Dedifferentiated amniotic fluid mesenchymal stem cell (primary cell): ENCODE measurements around the gene DDX24.
A peak's percentile ranks its signal among the peaks of the same experiment; 100 is the strongest.

Source experiments
- DNase-seq: peaks from one replicate; pipeline ENCODE4 v3.0.0-alpha.2; 2016; ENCODE audit errors: extremely low spot score

Gene DDX24, protein sequence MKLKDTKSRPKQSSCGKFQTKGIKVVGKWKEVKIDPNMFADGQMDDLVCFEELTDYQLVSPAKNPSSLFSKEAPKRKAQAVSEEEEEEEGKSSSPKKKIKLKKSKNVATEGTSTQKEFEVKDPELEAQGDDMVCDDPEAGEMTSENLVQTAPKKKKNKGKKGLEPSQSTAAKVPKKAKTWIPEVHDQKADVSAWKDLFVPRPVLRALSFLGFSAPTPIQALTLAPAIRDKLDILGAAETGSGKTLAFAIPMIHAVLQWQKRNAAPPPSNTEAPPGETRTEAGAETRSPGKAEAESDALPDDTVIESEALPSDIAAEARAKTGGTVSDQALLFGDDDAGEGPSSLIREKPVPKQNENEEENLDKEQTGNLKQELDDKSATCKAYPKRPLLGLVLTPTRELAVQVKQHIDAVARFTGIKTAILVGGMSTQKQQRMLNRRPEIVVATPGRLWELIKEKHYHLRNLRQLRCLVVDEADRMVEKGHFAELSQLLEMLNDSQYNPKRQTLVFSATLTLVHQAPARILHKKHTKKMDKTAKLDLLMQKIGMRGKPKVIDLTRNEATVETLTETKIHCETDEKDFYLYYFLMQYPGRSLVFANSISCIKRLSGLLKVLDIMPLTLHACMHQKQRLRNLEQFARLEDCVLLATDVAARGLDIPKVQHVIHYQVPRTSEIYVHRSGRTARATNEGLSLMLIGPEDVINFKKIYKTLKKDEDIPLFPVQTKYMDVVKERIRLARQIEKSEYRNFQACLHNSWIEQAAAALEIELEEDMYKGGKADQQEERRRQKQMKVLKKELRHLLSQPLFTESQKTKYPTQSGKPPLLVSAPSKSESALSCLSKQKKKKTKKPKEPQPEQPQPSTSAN

DNA sequence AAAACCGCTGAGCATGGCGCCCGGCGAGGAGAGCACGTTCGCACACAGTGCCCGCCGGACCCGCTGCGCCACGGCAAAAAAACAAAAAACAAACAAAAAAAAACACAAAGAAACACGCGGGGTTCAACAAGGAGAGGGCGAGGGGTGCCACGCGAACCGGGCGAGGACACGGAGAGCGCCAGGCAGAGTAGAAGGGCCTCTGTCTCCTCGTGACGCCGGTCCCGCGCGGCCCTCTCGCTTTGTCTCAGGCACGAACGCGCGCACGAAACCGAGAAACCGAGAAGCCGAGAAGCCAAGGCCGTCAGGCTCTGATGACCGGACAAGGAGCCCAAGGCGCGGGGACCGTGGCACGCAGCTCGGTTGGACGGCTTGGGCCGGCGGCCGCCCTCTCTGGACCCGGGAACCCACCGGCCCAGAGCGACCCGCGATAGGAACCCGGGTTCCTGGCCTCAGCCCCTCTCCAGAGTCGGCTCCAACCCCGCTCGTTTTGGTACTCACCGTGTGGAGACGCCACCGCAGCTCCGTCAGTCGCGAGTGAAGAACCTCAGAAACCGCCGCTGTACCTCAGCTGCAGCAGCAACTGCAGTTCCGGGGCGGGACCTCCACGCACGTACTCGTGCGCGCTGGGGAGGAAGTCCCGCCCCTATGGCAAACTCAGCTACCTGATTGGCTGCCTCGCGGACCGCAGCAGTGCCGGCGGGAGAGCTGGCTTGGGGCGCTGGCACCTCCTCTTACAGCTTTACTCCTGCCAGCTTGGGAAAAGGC, at the start of gene DDX24, which contains the start of gene IFI27L1:
TSS of gene DDX24 (minus strand) at position 582 of the 765 bp plus-strand sequence. CDS start 1,460 bp downstream, outside the sequence.
TSS of gene IFI27L1 (plus strand) at position 690 of the 765 bp plus-strand sequence. CDS start 15,628 bp downstream, outside the sequence.
- peak; percentile 94 for DNase-seq

DNA sequence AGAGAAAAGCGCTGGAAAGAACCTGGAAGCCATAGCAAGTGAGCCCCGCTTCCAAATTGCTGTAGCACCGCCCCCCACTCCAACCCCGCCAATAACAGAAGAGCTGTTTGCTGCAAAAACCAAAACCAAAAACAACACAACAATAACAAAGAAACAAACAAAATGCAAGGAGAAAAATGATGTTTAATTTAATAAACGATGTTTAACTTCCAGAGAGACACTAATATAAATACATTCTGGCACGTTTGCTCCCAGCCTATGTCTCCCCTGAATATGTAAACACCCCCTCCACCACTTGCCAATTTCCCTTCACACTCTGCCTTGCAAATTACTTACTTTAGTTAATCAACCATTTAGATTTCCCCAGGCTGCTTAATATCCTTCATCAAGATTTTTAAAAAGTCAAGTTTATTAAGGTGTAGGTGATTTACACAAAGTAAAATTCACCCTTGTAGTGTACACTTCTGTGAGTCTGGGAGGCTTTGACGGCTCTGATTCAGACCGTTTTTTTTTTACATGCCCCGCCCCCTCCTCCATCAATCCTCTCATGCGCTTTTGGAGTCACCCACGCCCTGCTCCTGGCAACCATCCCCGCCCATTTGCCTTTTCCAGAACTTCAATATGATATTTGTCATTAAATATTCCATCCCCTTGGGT, 48.9 kb upstream of the DDX24 start:
- peak; percentile 64 for DNase-seq

DNA sequence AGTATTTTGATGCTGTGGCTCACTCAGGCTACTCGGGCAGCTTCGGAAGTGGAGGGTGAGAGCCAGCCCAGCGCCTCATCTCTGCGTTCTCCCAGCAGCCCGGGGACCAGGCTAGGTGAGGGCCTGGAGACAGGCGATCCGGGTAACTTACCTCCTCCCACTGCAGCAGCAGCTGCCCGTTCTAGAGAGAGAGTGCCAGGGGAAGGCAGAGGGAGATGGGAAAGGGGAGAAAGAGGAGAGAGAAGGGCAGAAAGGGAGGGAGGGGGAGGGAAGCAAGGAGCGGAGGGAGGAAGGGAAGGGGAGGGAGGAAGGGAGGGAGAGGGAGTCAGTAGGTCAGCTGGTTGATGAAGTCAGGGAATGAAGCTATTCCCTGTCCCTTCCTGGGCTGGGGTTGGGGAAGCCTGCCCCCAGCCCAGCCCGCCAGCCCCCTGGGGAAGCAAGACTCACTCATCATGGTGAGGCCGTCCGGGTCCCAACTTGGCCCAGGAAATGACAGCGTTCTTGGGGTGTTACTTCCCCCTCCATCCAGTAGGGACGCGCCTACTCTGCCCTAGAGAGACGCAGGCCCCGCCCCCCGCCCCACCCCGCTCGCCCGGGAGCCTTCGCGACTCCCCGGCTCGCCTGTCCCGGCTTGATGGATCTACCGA, 48.2 kb upstream of the DDX24 start, which contains the start of gene IFI27L2:
TSS of gene IFI27L2 (minus strand) at position 494 of the 647 bp plus-strand sequence. CDS start at position 454, 40 bp downstream.
- DNase-seq: peak; percentile 56

DNA sequence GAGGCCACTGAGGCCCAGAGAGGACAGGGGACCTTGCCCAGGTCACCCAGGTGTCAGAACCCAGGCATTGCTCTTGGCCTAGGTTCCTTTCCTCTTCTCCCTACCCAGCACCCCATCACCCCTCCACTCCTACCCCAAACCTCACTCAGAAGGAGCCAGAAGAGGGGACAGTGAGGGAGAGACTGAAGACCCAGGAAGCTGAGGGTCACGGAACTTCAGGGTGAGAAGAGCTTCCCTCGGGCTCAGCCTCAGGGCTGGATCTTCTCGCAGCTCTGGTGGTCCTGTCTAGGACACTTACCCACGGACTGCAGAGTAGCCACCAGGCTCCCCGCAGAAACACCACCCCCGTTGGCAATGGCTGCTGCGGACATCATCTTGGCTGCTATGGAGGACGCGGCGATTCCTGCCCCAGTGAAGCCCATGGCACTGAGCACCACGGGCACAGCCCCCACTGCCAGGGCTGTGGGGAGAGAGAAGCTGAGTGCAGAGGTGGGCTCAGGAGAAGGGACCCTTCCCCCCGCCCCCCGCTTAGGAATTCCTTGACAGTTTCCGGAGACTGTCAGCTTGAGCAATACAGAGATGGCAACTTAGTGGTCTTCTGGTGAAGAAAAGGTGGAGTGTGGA, 47.3 kb upstream of the DDX24 start:
- DNase-seq: no peak

DNA sequence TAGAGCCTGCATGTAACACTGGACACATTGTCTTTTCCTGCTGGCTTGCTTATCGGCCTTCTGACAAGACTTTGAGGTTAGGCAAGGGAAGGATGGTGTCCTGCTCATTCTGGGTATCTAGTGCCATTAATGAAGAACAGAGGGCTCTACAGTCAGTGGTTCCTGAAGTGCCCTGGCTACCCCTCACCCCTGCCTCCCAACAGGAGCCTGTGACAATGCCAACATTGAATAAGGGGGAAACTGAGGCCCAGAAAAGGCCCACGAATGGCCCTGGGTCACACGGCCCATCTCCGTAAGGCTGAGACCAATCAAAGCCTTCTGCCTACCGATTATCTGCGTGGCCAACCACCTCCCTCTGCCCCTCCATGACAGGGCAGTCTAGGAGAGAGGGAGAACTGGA, 46.3 kb upstream of the DDX24 start:
- DNase-seq: no peak

DNA sequence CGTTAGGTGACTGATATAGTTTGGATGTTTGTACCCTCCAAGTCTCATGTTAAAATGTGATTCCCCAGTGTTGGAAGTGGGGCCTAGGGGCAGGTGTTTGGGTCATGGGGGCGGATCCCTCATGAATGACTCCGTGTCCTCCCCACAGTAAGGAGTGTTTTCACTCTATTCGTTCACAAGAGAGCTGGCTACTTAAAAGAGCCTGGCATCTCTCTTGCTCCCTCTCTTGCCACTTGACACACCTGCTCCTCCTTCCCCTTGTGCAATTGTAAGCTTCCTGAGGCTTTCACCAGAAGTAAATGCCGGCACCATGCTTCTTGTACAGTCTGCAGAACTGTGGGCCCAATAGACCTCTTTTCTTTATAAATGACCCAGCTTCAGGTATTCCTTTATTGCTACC, 45.8 kb upstream of the DDX24 start:
- DNase-seq: no peak

DNA sequence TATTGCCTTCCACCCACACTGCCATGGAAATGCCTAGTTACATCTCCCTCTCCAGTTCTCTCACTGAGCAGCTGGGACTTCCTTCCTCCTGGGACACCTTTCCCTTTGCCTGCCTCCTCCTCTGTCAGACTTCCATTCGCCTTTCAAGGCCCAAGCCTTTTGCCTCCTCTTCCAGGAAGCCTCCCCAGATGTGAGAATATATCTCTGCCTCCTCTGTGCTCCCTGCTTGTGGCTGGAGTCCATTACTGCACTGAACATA, 45.3 kb upstream of the DDX24 start:
- DNase-seq: no peak

DNA sequence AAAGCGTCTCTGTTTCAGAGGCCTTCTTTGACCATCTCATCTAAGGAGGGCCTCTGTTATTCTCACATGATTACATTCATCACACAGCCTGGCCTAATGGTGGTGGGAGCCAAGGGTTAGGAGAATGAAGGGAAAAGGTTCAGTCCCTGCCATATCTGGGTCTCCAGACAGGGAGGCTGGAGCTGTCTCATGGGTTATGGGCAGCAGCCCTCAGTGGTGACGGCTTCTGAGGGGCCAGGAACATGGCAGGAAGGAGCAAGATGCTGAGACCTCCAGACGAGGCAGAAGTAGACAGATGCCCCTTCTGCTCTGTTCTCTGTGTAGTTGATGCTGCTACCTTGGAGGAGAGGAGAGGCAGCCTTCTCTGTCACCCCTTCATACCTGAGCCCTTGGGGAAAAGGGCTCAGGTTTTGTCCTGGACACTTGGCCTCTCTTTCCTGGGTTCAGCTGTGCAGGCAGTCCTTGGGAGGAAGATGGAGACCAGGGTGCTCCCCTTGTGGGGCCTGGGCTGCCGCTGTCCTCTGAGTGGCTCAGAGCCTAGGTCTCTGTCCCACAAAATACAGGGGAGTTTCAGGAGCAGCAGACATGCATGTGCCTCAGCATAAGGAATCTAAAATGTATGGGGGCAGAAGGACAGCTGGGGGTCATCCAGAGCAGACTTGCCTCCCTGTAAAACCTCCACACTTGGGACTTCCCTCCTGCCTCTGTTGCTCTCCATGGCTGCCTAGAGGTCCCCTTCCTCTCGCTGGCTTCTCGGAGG, 44.8 kb upstream of the DDX24 start:
- DNase-seq: no peak

DNA sequence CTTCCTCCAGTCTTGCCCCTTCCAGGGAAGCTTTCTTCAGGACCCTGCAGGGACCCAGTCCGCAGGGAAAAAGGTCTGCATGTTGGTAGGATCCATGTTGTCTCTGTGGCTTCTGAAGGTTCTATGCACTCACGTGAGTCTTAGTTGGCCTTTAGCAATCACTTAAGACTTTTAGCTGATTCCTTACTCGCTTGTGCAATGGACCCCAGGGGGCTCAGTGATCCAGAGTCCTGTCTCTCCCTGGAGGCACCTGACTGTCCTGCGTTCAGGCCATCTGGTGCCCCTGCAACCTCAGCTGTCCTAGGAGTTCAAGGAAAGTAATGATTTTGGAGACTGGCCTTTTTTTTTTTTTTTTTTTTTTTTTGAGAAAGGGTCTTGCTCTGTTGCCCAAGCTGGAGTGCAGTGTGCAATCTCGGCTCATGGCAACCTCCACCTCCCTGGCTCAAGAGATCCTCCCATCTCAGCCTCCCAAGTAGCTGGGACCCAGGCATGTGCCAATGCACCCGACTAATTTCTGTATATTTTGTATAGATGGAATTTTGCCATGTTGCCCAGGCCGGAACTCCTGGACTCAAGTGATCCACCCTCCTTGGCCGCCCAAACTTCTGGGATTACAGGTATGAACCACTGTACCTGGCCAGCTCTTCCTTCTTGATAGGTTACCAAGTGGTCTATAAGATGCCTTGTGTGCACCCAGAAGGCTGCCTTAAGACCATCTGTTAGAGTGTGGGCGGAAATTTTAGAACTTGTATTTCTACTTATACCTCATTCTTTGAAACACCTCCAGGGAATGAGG, 43.8 kb upstream of the DDX24 start:
- no peak for DNase-seq

DNA sequence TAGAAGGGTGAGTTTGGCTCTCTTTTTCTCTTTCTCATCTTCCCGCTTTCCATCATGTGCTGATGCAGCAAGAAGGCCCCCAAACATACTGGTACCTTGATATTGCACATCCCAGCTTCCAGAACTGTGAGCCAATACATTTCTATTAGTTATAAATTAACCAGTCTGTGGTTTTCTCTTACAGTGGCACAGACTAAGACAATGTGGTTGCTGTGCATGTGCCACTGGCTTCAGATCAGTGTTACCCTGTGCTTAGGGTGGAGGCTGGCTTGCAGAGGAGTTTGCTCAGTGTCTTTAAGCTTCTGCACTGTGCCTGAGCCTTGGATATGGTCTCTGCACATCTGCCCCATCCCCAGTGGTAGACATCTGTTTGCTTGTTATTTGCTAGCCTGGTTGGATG, 42.9 kb upstream of the DDX24 start:
- no peak for DNase-seq

DNA sequence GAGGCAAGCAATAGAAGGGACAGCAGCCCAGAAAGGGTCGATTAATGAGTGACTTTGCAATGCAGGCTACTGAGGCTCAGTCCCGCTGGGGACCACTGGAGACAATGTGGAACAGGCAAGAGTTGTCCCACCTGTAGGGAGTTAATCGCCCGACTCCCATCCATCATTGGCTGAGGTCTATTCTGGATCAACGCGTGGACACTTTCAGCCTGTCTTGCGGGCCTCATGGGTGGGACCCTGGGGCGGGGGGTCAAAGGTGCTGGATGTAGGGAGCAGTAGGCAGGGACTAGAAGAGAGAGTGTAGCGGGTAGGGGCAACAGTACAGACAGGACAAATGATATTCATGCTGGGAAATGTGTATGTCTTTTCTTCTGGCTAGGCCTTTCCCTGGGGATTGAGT, 42.3 kb upstream of the DDX24 start:
- DNase-seq: no peak

DNA sequence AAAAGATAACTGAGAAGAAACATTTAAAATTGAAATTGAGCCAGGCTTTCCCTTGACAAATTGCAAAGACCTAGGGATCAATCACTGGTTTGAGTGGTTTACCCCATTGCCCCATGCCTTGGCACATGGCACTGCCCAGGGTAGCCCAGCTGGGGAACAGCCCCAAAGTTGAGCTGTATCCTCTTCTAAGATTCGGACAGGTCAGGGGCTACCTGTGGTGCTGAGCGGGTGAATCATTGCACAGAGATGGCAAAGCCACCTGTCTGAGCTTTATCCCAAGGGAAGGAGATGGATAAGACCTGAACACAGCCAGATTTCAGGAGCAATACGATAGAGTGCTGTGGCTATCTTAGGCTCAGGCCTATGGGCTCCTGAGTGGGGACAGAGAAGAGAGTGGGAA, 41.4 kb upstream of the DDX24 start:
- DNase-seq: no peak

DNA sequence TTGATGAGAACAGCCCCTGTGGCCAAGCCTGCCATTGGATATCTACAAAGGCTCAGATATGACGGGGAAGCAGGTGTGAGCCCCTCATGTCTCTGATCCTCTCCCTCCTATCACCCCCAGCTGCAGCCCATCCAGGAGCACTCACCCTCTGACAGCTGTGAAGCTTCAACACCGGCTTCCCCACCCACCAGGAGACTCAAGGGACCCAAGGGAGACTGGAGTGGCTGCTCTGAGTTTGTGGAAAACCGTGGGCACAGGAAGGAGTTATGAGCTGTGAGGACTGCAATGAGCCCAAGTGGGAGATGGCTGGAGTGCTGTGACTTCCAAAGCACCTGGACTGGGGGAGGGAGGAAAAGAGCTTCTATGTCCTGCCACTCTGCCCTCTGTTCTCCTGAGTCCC, 40.5 kb upstream of the DDX24 start:
- no peak for DNase-seq

DNA sequence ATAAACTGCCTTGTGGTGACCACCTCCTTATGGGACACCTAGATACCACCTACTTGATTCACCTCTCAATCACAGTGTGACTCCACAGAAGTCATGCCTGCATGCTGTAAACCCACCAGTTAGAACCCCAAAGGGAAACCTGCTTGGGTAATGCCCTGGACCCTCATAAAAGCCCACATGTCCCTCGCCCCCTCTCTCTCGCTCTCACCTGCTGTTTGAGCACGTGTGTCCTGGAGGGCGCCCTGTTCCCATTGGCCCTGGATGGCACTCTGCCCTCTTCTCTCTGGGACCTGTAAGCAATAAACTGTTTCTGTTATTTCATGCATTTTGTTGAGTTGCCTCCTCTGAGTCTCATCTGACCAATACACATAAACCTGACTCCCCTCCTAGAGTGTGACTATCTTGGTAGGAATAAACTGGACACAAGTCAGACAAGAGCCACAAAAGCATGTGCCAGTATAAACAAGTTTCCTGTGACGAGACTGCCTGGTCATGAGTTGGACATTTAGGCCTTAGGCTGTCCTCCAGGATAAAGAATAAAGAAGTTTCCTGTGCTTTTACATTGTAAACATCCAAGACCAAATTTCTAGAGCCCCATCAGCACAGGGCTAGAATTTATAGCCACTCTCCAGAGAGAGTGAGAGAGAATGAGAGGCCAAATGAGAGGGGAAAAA, 39.8 kb upstream of the DDX24 start:
- no peak for DNase-seq

DNA sequence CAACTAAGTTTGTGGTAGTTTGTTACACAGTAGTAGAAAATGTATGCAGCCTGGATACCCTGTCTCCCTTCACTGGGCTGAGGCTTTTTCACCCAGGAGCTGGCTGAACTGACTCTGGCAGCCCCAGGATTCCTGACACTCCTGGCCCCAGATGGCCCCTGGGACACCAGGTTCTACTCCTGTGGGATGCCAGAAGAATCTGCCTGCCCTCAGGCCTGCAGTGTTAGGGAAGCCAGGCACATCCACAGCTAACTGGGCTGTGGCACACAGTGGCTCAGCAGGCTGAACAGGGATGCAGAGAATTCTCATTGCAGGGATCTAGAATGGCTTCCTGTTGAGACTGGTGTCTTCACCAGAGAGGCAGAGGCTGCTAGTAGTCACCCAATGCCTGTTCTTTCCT, 38.1 kb upstream of the DDX24 start:
- DNase-seq: no peak

DNA sequence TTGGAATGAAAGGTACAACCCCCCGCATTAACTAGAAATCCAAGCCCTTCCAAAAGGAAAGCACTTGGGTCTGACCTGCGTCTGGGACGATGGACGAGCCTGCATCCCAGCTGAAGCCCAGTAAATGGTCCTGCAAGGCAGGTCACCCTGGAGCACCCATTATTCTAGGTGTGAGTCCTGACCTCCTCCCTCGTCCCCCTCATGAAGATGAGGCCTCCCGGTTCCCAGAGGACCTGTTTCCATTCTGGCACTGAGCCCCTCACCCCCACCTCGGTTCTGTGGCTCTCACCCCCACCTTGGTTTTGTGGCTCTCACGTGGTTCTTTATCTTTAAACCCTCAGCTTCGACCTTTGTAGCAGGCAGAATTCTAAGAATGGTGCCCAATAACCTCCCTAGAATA, 36.9 kb upstream of the DDX24 start:
- DNase-seq: no peak

DNA sequence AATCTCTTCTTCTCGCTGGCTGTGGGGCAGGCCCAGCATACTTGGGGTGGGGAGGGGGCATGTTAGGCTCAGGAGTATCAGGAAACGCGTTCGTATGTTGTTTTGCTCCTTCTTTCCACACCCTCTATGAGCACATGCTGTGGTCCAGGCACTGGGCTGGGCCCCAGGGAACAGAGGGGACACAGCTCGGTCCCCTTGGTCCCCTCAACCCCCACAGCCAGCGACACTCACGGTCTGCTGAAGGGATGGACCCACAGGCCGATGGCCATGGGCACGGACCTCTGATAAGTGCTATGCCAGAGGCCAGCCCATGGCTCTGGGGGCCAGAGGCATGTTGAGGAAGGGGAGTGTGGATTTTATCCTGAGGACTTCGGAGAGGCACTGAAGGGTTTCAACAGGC, 35.7 kb upstream of the DDX24 start:
- no peak for DNase-seq

DNA sequence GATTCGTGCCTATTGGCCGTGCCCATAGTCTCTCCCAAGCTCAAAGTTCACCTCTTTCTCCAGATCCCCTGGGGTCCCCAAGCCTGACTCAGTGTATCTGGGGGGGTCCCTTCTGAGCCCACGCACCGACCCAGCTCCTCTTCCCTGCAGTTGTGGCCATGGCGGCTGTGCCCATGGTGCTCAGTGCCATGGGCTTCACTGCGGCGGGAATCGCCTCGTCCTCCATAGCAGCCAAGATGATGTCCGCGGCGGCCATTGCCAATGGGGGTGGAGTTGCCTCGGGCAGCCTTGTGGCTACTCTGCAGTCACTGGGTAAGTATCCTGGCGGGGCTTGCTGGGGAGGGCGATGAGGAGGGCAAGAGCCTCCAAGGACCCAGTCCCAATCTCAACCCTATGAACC, 34.6 kb upstream of the DDX24 start:
- DNase-seq: no peak
